H9 (cell line): Measurements from ENCODE around the gene POU2F3. TPM values are rescaled to one million over a fixed set of nuclear protein-coding genes. Genes with fewer than 3 reads are reported as not detected.

Experiments
- DNase-seq: peaks from one replicate; pipeline ENCODE4 v3.0.0-alpha.2; 2017
- H2AFZ ChIP-seq: one replicate; pipeline ENCODE4 v1.6.1; 2013; ENCODE audit warnings: mild to moderate bottlenecking, low read length, control low read depth, moderate library complexity
- H2AK5ac ChIP-seq: 2 replicates; pipeline ENCODE4 v1.6.1; 2013; ENCODE audit warnings: low read length, control low read depth, mixed read lengths; ENCODE audit not compliant: insufficient read length
- H2BK120ac ChIP-seq: one replicate; pipeline ENCODE4 v1.6.1; 2013; ENCODE audit warnings: low read depth, mild to moderate bottlenecking, low read length, control low read depth, inconsistent platforms; ENCODE audit not compliant: poor library complexity, severe bottlenecking
- H2BK12ac ChIP-seq: 2 replicates; pipeline ENCODE4 v1.6.1; 2013; ENCODE audit warnings: low read length, control low read depth, mixed read lengths, low read depth; ENCODE audit not compliant: insufficient read length
- H2BK15ac ChIP-seq: 2 replicates; pipeline ENCODE4 v1.6.1; 2013; ENCODE audit warnings: low read depth, low read length, control low read depth
- H2BK20ac ChIP-seq: one replicate; pipeline ENCODE4 v1.6.1; 2013; ENCODE audit warnings: low read depth, mild to moderate bottlenecking, low read length, control low read depth, inconsistent platforms; ENCODE audit not compliant: poor library complexity, severe bottlenecking
- H2BK5ac ChIP-seq: 2 replicates; pipeline ENCODE4 v1.6.1; 2013; ENCODE audit warnings: low read length, control low read depth, mixed read lengths; ENCODE audit not compliant: insufficient read length
- H3K14ac ChIP-seq: 2 replicates; pipeline ENCODE4 v1.6.1; 2013; ENCODE audit warnings: low read length, control low read depth; ENCODE audit not compliant: insufficient read depth
- H3K18ac ChIP-seq: 2 replicates; pipeline ENCODE4 v1.6.1; 2013; ENCODE audit warnings: low read depth, mild to moderate bottlenecking, mixed read lengths, low read length, control low read depth; ENCODE audit not compliant: insufficient read length
- H3K23ac ChIP-seq: 2 replicates; pipeline ENCODE4 v1.6.1; 2013; ENCODE audit warnings: low read length, control low read depth, mixed read lengths, low read depth; ENCODE audit not compliant: insufficient read length
- H3K23me2 ChIP-seq: 2 replicates; pipeline ENCODE4 v1.6.1; 2013; ENCODE audit warnings: low read depth, mild to moderate bottlenecking, mixed read lengths, low read length, control low read depth; ENCODE audit not compliant: insufficient read length, poor library complexity, severe bottlenecking
- H3K27ac ChIP-seq: 2 replicates; pipeline ENCODE4 v1.5.1; 2013; ENCODE audit warnings: low read length, control low read depth, mixed read lengths, low read depth; ENCODE audit not compliant: insufficient read length
- H3K27me3 ChIP-seq: 2 replicates; pipeline ENCODE4 v1.6.1; 2013; ENCODE audit warnings: low read length, control low read depth, inconsistent platforms; ENCODE audit not compliant: insufficient read depth
- H3K4ac ChIP-seq: 2 replicates; pipeline ENCODE4 v1.6.1; 2013; ENCODE audit warnings: low read depth, mild to moderate bottlenecking, control low read depth, inconsistent platforms, low read length, moderate library complexity
- H3K4me1 ChIP-seq: 2 replicates; pipeline ENCODE4 v1.6.1; 2013; ENCODE audit warnings: low read length, control low read depth, inconsistent platforms; ENCODE audit not compliant: insufficient read depth
- H3K4me2 ChIP-seq: 2 replicates; pipeline ENCODE4 v1.6.1; 2013; ENCODE audit warnings: low read length, control low read depth, mixed read lengths; ENCODE audit not compliant: insufficient read length, insufficient read depth
- H3K56ac ChIP-seq: 2 replicates; pipeline ENCODE4 v1.6.1; 2013; ENCODE audit warnings: low read depth, mild to moderate bottlenecking, mixed read lengths, low read length, control low read depth; ENCODE audit not compliant: insufficient read length
- H3K79me1 ChIP-seq: 2 replicates; pipeline ENCODE4 v1.6.1; 2013; ENCODE audit warnings: low read depth, mild to moderate bottlenecking, moderate library complexity, low read length, control low read depth, inconsistent platforms; ENCODE audit not compliant: insufficient read depth, poor library complexity, severe bottlenecking
- H3K79me2 ChIP-seq: 2 replicates; pipeline ENCODE4 v1.6.1; 2013; ENCODE audit warnings: low read length, control low read depth, inconsistent platforms; ENCODE audit not compliant: insufficient read depth
- H3K9ac ChIP-seq: 2 replicates; pipeline ENCODE4 v1.6.1; 2013; ENCODE audit warnings: low read length, control low read depth, mixed read lengths; ENCODE audit not compliant: insufficient read length; ENCODE audit errors: extremely low read depth
- H3K9me3 ChIP-seq: one replicate; pipeline ENCODE4 v1.6.1; 2013; ENCODE audit warnings: low read depth, low read length, inconsistent platforms; ENCODE audit not compliant: control insufficient read depth
- H3T11ph ChIP-seq: one replicate; pipeline ENCODE4 v1.6.1; 2013; ENCODE audit warnings: mild to moderate bottlenecking, low read length, control low read depth, inconsistent platforms
- H4K20me1 ChIP-seq: one replicate; pipeline ENCODE4 v1.6.1; 2013; ENCODE audit not compliant: control insufficient read depth, insufficient read length, insufficient read depth
- H4K5ac ChIP-seq: 2 replicates; pipeline ENCODE4 v1.6.1; 2013; ENCODE audit warnings: low read depth, mild to moderate bottlenecking, mixed read lengths, low read length, control low read depth; ENCODE audit not compliant: insufficient read length
- H4K8ac ChIP-seq: replicated peaks from 2 replicates; pipeline ENCODE4 v1.6.1; 2013; ENCODE audit warnings: low read length, control low read depth, mixed read lengths, low read depth; ENCODE audit not compliant: insufficient read length
- H4K91ac ChIP-seq: 2 replicates; pipeline ENCODE4 v1.6.1; 2013; ENCODE audit warnings: low read depth, mild to moderate bottlenecking, moderate library complexity, mixed read lengths, low read length, control low read depth; ENCODE audit not compliant: insufficient read length
- H3K27ac Mint-ChIP-seq, 3 experiments: 2 replicates in 2 of 3; 3 replicates in 1 of 3; pipeline ENCODE4 v1.8.0; 2020 to 2021; ENCODE audit warnings: mixed read lengths in 3 of 3, mild to moderate bottlenecking in 1 of 3, moderate library complexity in 1 of 3
- H3K27me3 Mint-ChIP-seq: 2 replicates; pipeline ENCODE4 v1.8.0; 2021; ENCODE audit warnings: low read depth, mild to moderate bottlenecking, moderate library complexity, mixed read lengths
- H3K36me3 Mint-ChIP-seq, 3 experiments: 2 replicates in 2 of 3; 3 replicates in 1 of 3; pipeline ENCODE4 v1.8.0; 2020 to 2021; ENCODE audit warnings: low read depth in 3 of 3, mixed read lengths in 3 of 3; ENCODE audit not compliant: insufficient read depth in 1 of 3
- H3K4me1 Mint-ChIP-seq, 2 experiments: 2 replicates each; pipeline ENCODE4 v1.8.0; 2020; ENCODE audit warnings: mixed read lengths in 2 of 2
- H3K4me3 Mint-ChIP-seq, 2 experiments: 2 replicates in 1 of 2; 3 replicates in 1 of 2; pipeline ENCODE4 v1.8.0; 2020 to 2021; ENCODE audit warnings: mild to moderate bottlenecking in 2 of 2, mixed read lengths in 2 of 2, moderate library complexity in 1 of 2
- H3K9me3 Mint-ChIP-seq, 2 experiments: 2 replicates in 1 of 2; 3 replicates in 1 of 2; pipeline ENCODE4 v1.8.0; 2020; ENCODE audit warnings: mild to moderate bottlenecking in 2 of 2, mixed read lengths in 2 of 2, moderate library complexity in 1 of 2
- CTCF ChIP-seq: fragments of 200-600 bp; sonication (generic); conservative IDR thresholded peaks from 3 replicates; pipeline ENCODE4 v1.8.0; 2021; ENCODE audit warnings: antibody characterized with exemption, mild to moderate bottlenecking
- WGBS: extraction: QIAGEN DNeasy Blood & Tissue Kit; methylation state at CpG from one replicate; pipeline ENCODE4 v1.1.7; 2013; ENCODE audit warnings: missing lambda C conversion rate, low lambda C conversion rate, mixed read lengths; ENCODE audit not compliant: insufficient read length; ENCODE audit errors: extremely low coverage; 5-methylcytosine and 5-hydroxymethylcytosine counted together
- total RNA-seq: library from RNA; stranded (reverse); gene quantifications from 2 replicates; pipeline ENCODE4 v1.2.1, GENCODE V29; 2021

POU2F3 gene
- total RNA-seq, 1 experiment from 2014 or later: 1.1 TPM

GRCh38 chr11:120344302-120345004 lies 104.5 kb downstream of the POU2F3 start:
- no peak overlapping the region for H2BK15ac ChIP-seq
- H3K4ac ChIP-seq: no peak overlapping the region
- H4K5ac ChIP-seq: no peak overlapping the region
- no peaks in the 10 kb centered on the region for H3K23me2 ChIP-seq
- no peak overlapping the region for H3K4me2 ChIP-seq
- H3K9me3 Mint-ChIP-seq: no peaks in the 10 kb centered on the region
- H2BK20ac ChIP-seq: no peak overlapping the region
- no peaks in the 10 kb centered on the region for H3K9me3 ChIP-seq
- H2BK12ac ChIP-seq: no peak overlapping the region
- H3K4me1 ChIP-seq: peaks cover 5% of the 10 kb centered on the region; the same call in 1 of the 2 replicates
- H3K14ac ChIP-seq: no peak overlapping the region
- TF ChIP-seq CTCF: no peak
- H2AFZ ChIP-seq: no peak overlapping the region
- no peak overlapping the region for H3K18ac ChIP-seq
- no peak overlapping the region for H3K27ac Mint-ChIP-seq
- no peak overlapping the region for H3K27ac ChIP-seq
- no peak overlapping the region for H3K9ac ChIP-seq
- no peak overlapping the region for H3K23ac ChIP-seq
- H3K4me1 Mint-ChIP-seq: peaks cover 22 to 23% of the 10 kb centered on the region in 2 experiments
- WGBS: no CpG with 5 or more reads among the region's 1 CpG
- H3K27me3 ChIP-seq: no peaks in the 10 kb centered on the region
- H4K20me1 ChIP-seq: no peaks in the 10 kb centered on the region
- no peak overlapping the region for H2AK5ac ChIP-seq
- no peak overlapping the region for H3K56ac ChIP-seq
- H3K79me1 ChIP-seq: peaks cover 7% of the 10 kb centered on the region
- H3K36me3 Mint-ChIP-seq: no peaks in the 10 kb centered on the region
- H4K91ac ChIP-seq: no peak overlapping the region
- H3K4me3 Mint-ChIP-seq: no peak overlapping the region; a peak in 1 of 5 replicates
- H2BK120ac ChIP-seq: no peak overlapping the region
- H4K8ac ChIP-seq: no peak overlapping the region
- DNase-seq: no peak
- H2BK5ac ChIP-seq: no peak overlapping the region
- peaks cover 9% of the 10 kb centered on the region; the same call in 1 of the 2 replicates for H3K79me2 ChIP-seq
- H3T11ph ChIP-seq: no peak overlapping the region
- H3K27me3 Mint-ChIP-seq: no peaks in the 10 kb centered on the region
